Hepatocyte (in vitro differentiated cells): ENCODE data around the gene XG. TPM values are rescaled to one million over a fixed set of nuclear protein-coding genes. Genes with fewer than 3 reads are reported as not detected.
"Not testable (repeated sequence)": the region's sequence is repeated elsewhere in the genome, so short reads cannot be mapped to it uniquely, and the experiment has no call there.

Source experiments
- DNase-seq: peaks from one replicate; pipeline ENCODE4 v3.0.0-alpha.2; 2016; ENCODE audit warnings: low spot score
- H2AFZ ChIP-seq: fragments of 200-600 bp; sonication (generic); 2 replicates; pipeline ENCODE4 v1.6.0; 2016; ENCODE audit warnings: antibody characterized with exemption, mild to moderate bottlenecking
- H3K27ac ChIP-seq: fragments of 200-600 bp; sonication (generic); 2 replicates; pipeline ENCODE4 v1.5.1; 2016; ENCODE audit warnings: mild to moderate bottlenecking
- H3K27me3 ChIP-seq: fragments of 200-600 bp; sonication (generic); 2 replicates; pipeline ENCODE4 v1.6.1; 2016
- H3K36me3 ChIP-seq: fragments of 200-600 bp; sonication (generic); replicated peaks from 2 replicates; pipeline ENCODE4 v1.5.1; 2016; ENCODE audit warnings: low read depth; ENCODE audit not compliant: insufficient read depth
- H3K4me1 ChIP-seq: fragments of 200-600 bp; sonication (generic); 2 replicates; pipeline ENCODE4 v1.5.1; 2016; ENCODE audit warnings: mild to moderate bottlenecking, moderate library complexity; ENCODE audit not compliant: insufficient read depth
- H3K4me2 ChIP-seq: fragments of 200-600 bp; sonication (generic); 2 replicates; pipeline ENCODE4 v1.6.0; 2016
- H3K4me3 ChIP-seq: fragments of 200-600 bp; sonication (generic); 2 replicates; pipeline ENCODE4 v1.5.1; 2016; ENCODE audit warnings: mild to moderate bottlenecking
- H3K79me2 ChIP-seq: fragments of 200-600 bp; sonication (generic); 2 replicates; pipeline ENCODE4 v1.6.0; 2017; ENCODE audit warnings: mild to moderate bottlenecking
- H3K9me2 ChIP-seq: fragments of 200-600 bp; sonication (generic); replicated peaks from 2 replicates; pipeline ENCODE4 v1.6.0; 2017; ENCODE audit warnings: mild to moderate bottlenecking; ENCODE audit not compliant: insufficient read depth
- H3K9me3 ChIP-seq: fragments of 200-600 bp; sonication (generic); 2 replicates; pipeline ENCODE4 v1.5.1; 2016; ENCODE audit warnings: low read depth, mild to moderate bottlenecking
- H4K20me1 ChIP-seq: fragments of 200-600 bp; sonication (generic); 2 replicates; pipeline ENCODE4 v1.6.0; 2016; ENCODE audit warnings: mild to moderate bottlenecking; ENCODE audit not compliant: insufficient read depth, poor library complexity, severe bottlenecking
- CTCF ChIP-seq: fragments of 200-600 bp; sonication (generic); IDR thresholded peaks from 2 replicates; pipeline ENCODE4 v1.5.1; 2016; ENCODE audit warnings: antibody characterized with exemption, mild to moderate bottlenecking; ENCODE audit not compliant: poor library complexity
- EZH2 ChIP-seq: fragments of 200-600 bp; sonication (generic); IDR thresholded peaks from 2 replicates; pipeline ENCODE4 v1.6.1; 2016; ENCODE audit warnings: antibody characterized with exemption, mild to moderate bottlenecking, borderline replicate concordance
- EZH2phosphoT487 ChIP-seq: fragments of 200-600 bp; sonication (generic); IDR thresholded peaks from one replicate; pipeline ENCODE4 v1.6.1; 2018; ENCODE audit warnings: antibody characterized with exemption, mild to moderate bottlenecking, low read depth, moderate library complexity; ENCODE audit not compliant: unreplicated experiment, severe bottlenecking
- WGBS: methylation state at CpG from one replicate; pipeline ENCODE4 v1.1.6; 2016; ENCODE audit warnings: low lambda C conversion rate; ENCODE audit errors: missing lambda C conversion rate; 5-methylcytosine and 5-hydroxymethylcytosine counted together
- polyA plus RNA-seq: library from polyadenylated mRNA; unstranded; fragments of >200 nt; fragmentation: Nextera tagmentation; extraction: Ambion mirVana; gene quantifications from 2 replicates; pipeline ENCODE4 v1.2.1, GENCODE V29; 2016
- total RNA-seq: library from RNA; depleted of rRNA; stranded (reverse); fragments of >200 nt; gene quantifications from 2 replicates; pipeline ENCODE4 v1.2.3, GENCODE V29; 2014

Gene XG
- total and polyA plus RNA-seq, 2 experiments from 2014 or later, result 0.53 to 0.64 TPM

DNA sequence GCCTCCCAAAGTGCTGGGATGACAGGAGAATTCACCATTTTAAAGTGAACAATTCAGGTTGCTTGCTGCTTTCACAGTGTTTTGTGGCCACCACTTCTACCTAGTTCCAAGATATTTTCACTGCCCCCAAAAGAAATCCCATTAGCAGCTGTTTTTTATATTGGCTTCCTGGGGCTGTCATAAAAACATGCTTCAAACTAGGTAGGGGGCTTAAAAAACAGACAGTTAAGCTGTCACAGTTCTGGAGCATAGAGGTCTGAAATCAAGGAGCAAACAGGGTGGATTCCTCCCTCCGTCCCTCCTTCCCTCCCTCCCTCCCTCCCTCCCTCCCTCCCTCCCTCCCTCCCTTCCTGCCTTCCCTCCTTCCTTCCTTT, 3.0 kb upstream of the XG start:
- TF ChIP-seq EZH2phosphoT487 (no peak), EZH2 (no peak), CTCF (no peak)
- H3K79me2 ChIP-seq, result no peaks in the 10 kb centered on the region
- no peak overlapping the region for H3K4me3 ChIP-seq
- H3K4me2 ChIP-seq, result no peak overlapping the region
- no peaks in the 10 kb centered on the region for H3K9me2 ChIP-seq
- no CpG with 5 or more reads among the region's 1 CpG for WGBS
- H3K9me3 ChIP-seq, result no peaks in the 10 kb centered on the region
- no peaks in the 10 kb centered on the region for H3K4me1 ChIP-seq
- no peaks in the 10 kb centered on the region for H4K20me1 ChIP-seq
- no peak overlapping the region for H2AFZ ChIP-seq
- H3K36me3 ChIP-seq, result no peaks in the 10 kb centered on the region
- no peak overlapping the region for H3K27ac ChIP-seq
- DNase-seq, result no peak
- H3K27me3 ChIP-seq, result no peaks in the 10 kb centered on the region

GRCh38 chrX:2751291-2751690, 549 bp upstream of the XG start:
- Histone ChIP-seq H3K27me3 (no peaks in the 10 kb centered on the region), H3K4me1 (no peaks in the 10 kb centered on the region), H3K27ac (no peak overlapping the region), H4K20me1 (no peaks in the 10 kb centered on the region), H3K79me2 (no peaks in the 10 kb centered on the region), H3K36me3 (no peaks in the 10 kb centered on the region), H3K4me2 (no peak overlapping the region), H2AFZ (no peak overlapping the region), H3K9me3 (no peaks in the 10 kb centered on the region), H3K9me2 (no peaks in the 10 kb centered on the region), H3K4me3 (no peak overlapping the region)
- no peak for DNase-seq
- TF ChIP-seq EZH2phosphoT487 (no peak), CTCF (no peak), EZH2 (no peak)
- WGBS, result 51% methylated on average over 3 of the region's 3 CpGs

GRCh38 chrX:2752441-2752840, 601 bp downstream of the XG start:
- not testable (repeated sequence) for H3K27me3 ChIP-seq, H2AFZ ChIP-seq, H3K27ac ChIP-seq, H3K9me2 ChIP-seq, H3K4me2 ChIP-seq, H3K36me3 ChIP-seq, H3K4me3 ChIP-seq, H3K4me1 ChIP-seq, H3K79me2 ChIP-seq, DNase-seq, H4K20me1 ChIP-seq, H3K9me3 ChIP-seq
- WGBS, result 68% methylated on average over 7 of the region's 7 CpGs

GRCh38 chrX:2755163-2755715, 3.4 kb downstream of the XG start:
- not testable (repeated sequence) for H3K27me3 ChIP-seq, H3K79me2 ChIP-seq, H3K9me2 ChIP-seq, H4K20me1 ChIP-seq, H2AFZ ChIP-seq, H3K4me1 ChIP-seq, H3K9me3 ChIP-seq, H3K36me3 ChIP-seq, DNase-seq, H3K4me3 ChIP-seq, H3K4me2 ChIP-seq
- WGBS, result 63% methylated on average over 5 of the region's 5 CpGs
- H3K27ac ChIP-seq, result peak overlapping the region; percentile 3

- TF ChIP-seq EZH2phosphoT487, result no peak
- TF ChIP-seq CTCF, result no peak
- no peak for TF ChIP-seq EZH2
- DNase-seq, result no peak
- H4K20me1 ChIP-seq, result no peaks in the 10 kb centered on the region
- no peaks in the 10 kb centered on the region for H3K9me3 ChIP-seq
- H3K4me2 ChIP-seq, result no peak overlapping the region
- no peak overlapping the region for H2AFZ ChIP-seq
- no peaks in the 10 kb centered on the region for H3K4me1 ChIP-seq
- no peaks in the 10 kb centered on the region for H3K9me2 ChIP-seq
- H3K27me3 ChIP-seq, result no peaks in the 10 kb centered on the region
- H3K79me2 ChIP-seq, result no peaks in the 10 kb centered on the region
- no peak overlapping the region for H3K27ac ChIP-seq
- 80% methylated on average over 10 of the region's 10 CpGs for WGBS
- no peaks in the 10 kb centered on the region for H3K36me3 ChIP-seq
- no peak overlapping the region for H3K4me3 ChIP-seq
Measured at GRCh38 chrX:2756548-2756947, 4.7 kb downstream of the XG start.
